Measurements from ENCODE around the gene MAGI2.

Gene MAGI2

DNA sequence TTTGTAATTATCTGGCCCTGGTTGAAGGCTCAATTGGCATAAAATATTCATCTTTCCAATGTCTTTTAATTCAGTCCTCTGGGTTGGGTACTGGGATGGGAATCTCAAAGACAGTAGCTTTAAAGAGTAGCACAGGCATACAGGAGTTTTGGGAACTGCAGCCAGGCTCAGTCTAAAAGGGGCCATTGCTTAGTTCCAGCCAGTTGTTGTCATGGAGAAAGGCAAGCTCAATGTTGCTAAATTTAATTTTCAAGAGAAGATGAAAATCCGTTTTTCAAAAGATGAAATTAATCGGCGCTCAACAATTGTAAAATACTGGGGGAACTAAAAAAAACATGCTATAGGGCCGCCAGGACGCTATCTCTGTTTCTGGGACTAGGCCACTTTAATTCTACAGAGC, 1279.8 kb downstream of the MAGI2 start:
- no peak overlapping the region for H3K4me3 ChIP-seq (ENCODE audit: low read depth, low read length)
- in situ Hi-C loops (cut with HindIII; ENCODE audit: low pct_ligation_motif_present, low sequenced_read_pairs): no loop called here

DNA sequence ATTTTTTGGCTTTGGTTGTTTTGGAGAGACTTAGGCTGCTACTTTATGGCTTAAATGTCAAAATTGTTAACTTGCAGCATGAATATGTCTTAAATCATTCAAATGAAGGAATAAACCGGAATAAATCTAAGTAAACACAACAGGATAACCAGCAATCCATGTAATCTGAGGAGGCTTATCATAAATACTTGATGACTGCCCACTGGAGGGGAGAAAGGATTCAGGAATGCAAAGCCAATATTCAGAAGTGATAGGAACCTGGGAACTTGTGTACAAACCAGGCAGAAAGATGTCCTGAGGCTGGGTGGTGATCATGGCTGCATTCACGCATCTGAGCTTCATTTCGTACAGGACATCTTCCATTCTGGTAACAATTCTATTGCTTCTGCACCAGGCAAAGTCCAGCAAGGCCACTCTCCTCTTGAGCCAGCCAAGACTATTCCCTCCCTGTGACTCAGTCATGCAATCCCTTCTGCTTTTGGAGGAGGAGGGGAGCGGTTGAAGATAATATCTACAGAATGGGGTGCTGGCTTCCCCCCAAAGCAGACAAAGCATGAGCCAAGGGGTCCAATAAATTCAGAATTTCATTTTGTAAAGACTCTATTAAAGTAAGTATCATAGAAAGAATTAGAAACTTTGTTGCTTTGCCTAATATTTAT, 1280.4 kb downstream of the MAGI2 start:
- TF ChIP-seq, protein P1, sequence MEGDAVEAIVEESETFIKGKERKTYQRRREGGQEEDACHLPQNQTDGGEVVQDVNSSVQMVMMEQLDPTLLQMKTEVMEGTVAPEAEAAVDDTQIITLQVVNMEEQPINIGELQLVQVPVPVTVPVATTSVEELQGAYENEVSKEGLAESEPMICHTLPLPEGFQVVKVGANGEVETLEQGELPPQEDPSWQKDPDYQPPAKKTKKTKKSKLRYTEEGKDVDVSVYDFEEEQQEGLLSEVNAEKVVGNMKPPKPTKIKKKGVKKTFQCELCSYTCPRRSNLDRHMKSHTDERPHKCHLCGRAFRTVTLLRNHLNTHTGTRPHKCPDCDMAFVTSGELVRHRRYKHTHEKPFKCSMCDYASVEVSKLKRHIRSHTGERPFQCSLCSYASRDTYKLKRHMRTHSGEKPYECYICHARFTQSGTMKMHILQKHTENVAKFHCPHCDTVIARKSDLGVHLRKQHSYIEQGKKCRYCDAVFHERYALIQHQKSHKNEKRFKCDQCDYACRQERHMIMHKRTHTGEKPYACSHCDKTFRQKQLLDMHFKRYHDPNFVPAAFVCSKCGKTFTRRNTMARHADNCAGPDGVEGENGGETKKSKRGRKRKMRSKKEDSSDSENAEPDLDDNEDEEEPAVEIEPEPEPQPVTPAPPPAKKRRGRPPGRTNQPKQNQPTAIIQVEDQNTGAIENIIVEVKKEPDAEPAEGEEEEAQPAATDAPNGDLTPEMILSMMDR (IDR thresholded peaks at IDR 0.05; ENCODE audit: low read depth, low read length, missing control alignments): no peak
- H3K4me3 ChIP-seq (ENCODE audit: low read depth, low read length): no peak overlapping the region
- in situ Hi-C loops (cut with HindIII; ENCODE audit: low pct_ligation_motif_present, low sequenced_read_pairs): no loop called here
- no peak overlapping the region for H3K27ac ChIP-seq
- H3K27me3 ChIP-seq (replicated peaks): no peaks in the 10 kb centered on the region
- no peaks in the 10 kb centered on the region for H3K36me3 ChIP-seq (replicated peaks)
- no peak for DNase-seq

More for the DNA sequence above, 1279.8 kb downstream of the MAGI2 start:
- Histone ChIP-seq H3K36me3 (replicated peaks) (no peaks in the 10 kb centered on the region), H3K27me3 (replicated peaks) (no peaks in the 10 kb centered on the region), H3K27ac (no peak overlapping the region)
- DNase-seq: no peak
- TF ChIP-seq, protein P1 (IDR thresholded peaks at IDR 0.05; ENCODE audit: low read depth, low read length, missing control alignments): no peak

DNA sequence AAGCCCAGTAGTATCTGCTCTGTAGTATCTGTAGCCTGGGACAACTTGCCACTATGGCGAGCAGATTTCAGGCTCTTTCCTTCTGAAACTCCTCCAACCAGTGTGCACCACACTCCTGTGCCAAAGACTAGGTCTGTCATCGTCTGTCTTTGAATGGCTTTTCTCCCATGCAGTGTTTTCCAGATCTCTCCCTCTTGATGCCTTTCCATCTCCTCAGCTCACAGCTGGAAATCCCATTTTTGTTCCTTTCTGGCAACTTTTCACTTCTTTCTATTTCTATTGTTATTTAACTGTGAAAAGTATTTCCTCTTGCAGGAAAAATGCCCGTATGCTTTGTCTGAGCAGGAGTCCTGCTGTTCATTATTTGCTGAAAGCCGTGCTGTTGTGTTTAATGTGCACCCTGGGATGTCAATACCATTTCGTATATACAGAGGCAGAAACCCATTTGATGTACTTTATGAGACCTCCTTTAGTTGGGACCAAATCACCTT, 1281.2 kb downstream of the MAGI2 start:
- no peak overlapping the region for H3K4me3 ChIP-seq (ENCODE audit: low read depth, low read length)
- no peaks in the 10 kb centered on the region for H3K36me3 ChIP-seq (replicated peaks)
- DNase-seq: no peak
- H3K27ac ChIP-seq: no peak overlapping the region
- in situ Hi-C loops (cut with HindIII; ENCODE audit: low pct_ligation_motif_present, low sequenced_read_pairs): no loop called here
- no peaks in the 10 kb centered on the region for H3K27me3 ChIP-seq (replicated peaks)
- TF ChIP-seq, protein P1 (IDR thresholded peaks at IDR 0.05; ENCODE audit: low read depth, low read length, missing control alignments): no peak

DNA sequence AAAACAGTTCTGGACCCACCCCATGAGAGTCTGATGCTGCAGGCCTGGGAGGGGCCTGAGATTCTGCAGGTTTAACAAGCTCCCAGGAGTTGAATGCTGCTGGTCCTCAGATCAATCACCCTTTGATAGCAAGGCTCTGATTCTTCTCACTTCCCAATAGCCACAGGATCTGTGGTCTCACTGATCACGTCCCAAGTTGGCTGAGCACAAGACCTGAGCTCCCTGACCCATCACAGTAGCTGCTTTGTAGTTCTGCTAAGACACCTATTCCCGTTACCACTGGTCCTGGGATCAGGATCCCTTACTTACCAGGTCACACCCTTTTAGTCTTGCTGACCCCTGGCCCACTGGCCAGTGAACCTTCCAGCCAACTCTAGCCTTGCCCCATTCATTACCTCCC, 1282.1 kb downstream of the MAGI2 start:
- no peaks in the 10 kb centered on the region for H3K27me3 ChIP-seq (replicated peaks)
- TF ChIP-seq, protein P1 (IDR thresholded peaks at IDR 0.05; ENCODE audit: low read depth, low read length, missing control alignments): no peak
- no peaks in the 10 kb centered on the region for H3K36me3 ChIP-seq (replicated peaks)
- H3K4me3 ChIP-seq (ENCODE audit: low read depth, low read length): no peak overlapping the region
- in situ Hi-C loops (cut with HindIII; ENCODE audit: low pct_ligation_motif_present, low sequenced_read_pairs): no loop called here
- no peak for DNase-seq
- H3K27ac ChIP-seq: no peak overlapping the region

DNA sequence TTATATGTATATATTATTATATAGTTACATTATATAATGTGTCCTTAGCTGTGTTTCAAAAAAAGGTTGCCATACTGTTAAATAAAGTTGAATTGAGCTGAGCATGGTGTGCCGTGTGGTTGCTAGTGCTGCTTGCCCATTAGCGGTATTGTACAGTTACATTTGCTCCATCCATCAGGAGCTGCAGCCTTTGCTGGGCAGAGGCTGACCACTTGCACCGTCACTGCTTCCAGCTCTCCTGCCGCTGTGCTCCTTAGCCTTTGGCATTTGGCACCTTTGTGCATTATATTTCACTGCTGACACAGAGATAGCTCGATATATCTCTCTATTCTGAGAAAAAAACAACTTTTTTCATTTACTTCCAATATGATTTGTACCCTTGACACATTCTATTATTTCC, 1282.7 kb downstream of the MAGI2 start:
- Histone ChIP-seq H3K4me3 (ENCODE audit: low read depth, low read length) (no peak overlapping the region), H3K27ac (no peak overlapping the region), H3K36me3 (replicated peaks) (no peaks in the 10 kb centered on the region), H3K27me3 (replicated peaks) (no peaks in the 10 kb centered on the region)
- in situ Hi-C loops (cut with HindIII; ENCODE audit: low pct_ligation_motif_present, low sequenced_read_pairs): no loop called here
- DNase-seq: no peak
- TF ChIP-seq, protein P1 (IDR thresholded peaks at IDR 0.05; ENCODE audit: low read depth, low read length, missing control alignments): no peak

DNA sequence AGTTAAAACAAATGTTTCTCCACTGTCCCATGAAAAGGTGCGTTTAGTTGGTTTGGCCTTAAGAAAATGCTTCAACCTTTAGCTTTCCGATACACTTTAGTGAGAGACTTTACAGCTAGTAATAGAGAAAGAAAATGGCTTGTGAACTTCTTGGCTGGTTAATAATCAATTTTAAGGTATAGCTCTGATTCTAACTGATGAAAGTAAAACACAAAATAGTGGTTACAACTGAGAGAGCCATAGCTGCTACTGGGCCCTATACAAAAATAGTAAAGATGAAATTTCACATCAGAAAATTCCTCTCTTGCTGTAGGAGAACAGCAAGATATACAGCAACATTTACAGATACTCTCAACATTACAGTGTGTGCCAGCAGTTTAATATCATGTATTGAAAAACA, 1283.5 kb downstream of the MAGI2 start:
- no peak overlapping the region for H3K27ac ChIP-seq
- no peak overlapping the region for H3K4me3 ChIP-seq (ENCODE audit: low read depth, low read length)
- TF ChIP-seq, protein P1 (IDR thresholded peaks at IDR 0.05; ENCODE audit: low read depth, low read length, missing control alignments): no peak
- in situ Hi-C loops (cut with HindIII; ENCODE audit: low pct_ligation_motif_present, low sequenced_read_pairs): no loop called here
- no peaks in the 10 kb centered on the region for H3K27me3 ChIP-seq (replicated peaks)
- DNase-seq: no peak
- H3K36me3 ChIP-seq (replicated peaks): no peaks in the 10 kb centered on the region
